Liver (tissue), 9 donors: ENCODE data around the gene NXT1. TPM values are rescaled to one million over a fixed set of nuclear protein-coding genes. Genes with fewer than 3 reads are reported as not detected.

ENCODE experiments used
- DNase-seq: peaks from one replicate; pipeline ENCODE4 v3.0.0-alpha.2; 2017; ENCODE audit warnings: low spot score
- H3K27ac ChIP-seq, 2 donors: one replicate each; pipeline ENCODE4 v1.7.0; 2013; ENCODE audit warnings: inconsistent platforms in 2 of 2, low read length in 2 of 2, control low read depth in 1 of 2, low read depth in 1 of 2, mild to moderate bottlenecking in 1 of 2
- H3K27me3 ChIP-seq, 4 donors: one replicate each; pipeline versions ENCODE4 v1.6.1 to v1.7.0; 2013; ENCODE audit warnings: low read length in 3 of 4, inconsistent platforms in 1 of 4, mild to moderate bottlenecking in 1 of 4, moderate library complexity in 1 of 4; ENCODE audit not compliant: control insufficient read depth in 4 of 4, insufficient read depth in 4 of 4
- H3K36me3 ChIP-seq, 4 donors: one replicate each; pipeline versions ENCODE4 v1.6.1 to v1.7.0; 2013; ENCODE audit warnings: low read length in 3 of 4, mild to moderate bottlenecking in 3 of 4, low read depth in 1 of 4, moderate library complexity in 1 of 4; ENCODE audit not compliant: control insufficient read depth in 4 of 4, insufficient read depth in 3 of 4
- H3K4me1 ChIP-seq, 4 donors: one replicate each; pipeline versions ENCODE4 v1.6.1 to v1.7.0; 2013; ENCODE audit warnings: low read length in 3 of 4, mild to moderate bottlenecking in 3 of 4, moderate library complexity in 1 of 4; ENCODE audit not compliant: control insufficient read depth in 4 of 4, insufficient read depth in 4 of 4
- H3K4me3 ChIP-seq, 3 donors: one replicate each; pipeline versions ENCODE4 v1.6.1 to v1.7.0; 2013; ENCODE audit warnings: low read length in 3 of 3, control low read depth in 1 of 3, low read depth in 1 of 3, mild to moderate bottlenecking in 1 of 3
- H3K9ac ChIP-seq, 2 donors: one replicate each; pipeline ENCODE4 v1.7.0; 2013; ENCODE audit warnings: low read length in 2 of 2, mild to moderate bottlenecking in 2 of 2, moderate library complexity in 2 of 2, control low read depth in 1 of 2, low read depth in 1 of 2
- H3K9me3 ChIP-seq, 4 donors: one replicate each; pipeline versions ENCODE4 v1.6.1 to v1.7.0; 2013; ENCODE audit warnings: low read length in 3 of 4; ENCODE audit not compliant: control insufficient read depth in 4 of 4
- ATF3 ChIP-seq: IDR thresholded peaks from 2 replicates; pipeline ENCODE4 v1.6.1; 2016; ENCODE audit warnings: antibody characterized with exemption
- FOXA1 ChIP-seq: IDR thresholded peaks from 2 replicates; pipeline ENCODE4 v1.6.1; 2016; ENCODE audit warnings: antibody characterized with exemption
- RAD21 ChIP-seq, 2 donors: IDR thresholded peaks; 2 replicates each; pipeline ENCODE4 v1.6.1; 2016; ENCODE audit warnings: antibody characterized with exemption in 2 of 2, mild to moderate bottlenecking in 2 of 2
- REST ChIP-seq: IDR thresholded peaks from 2 replicates; pipeline ENCODE4 v1.6.1; 2016; ENCODE audit warnings: antibody characterized with exemption, mild to moderate bottlenecking
- RXRA ChIP-seq, 2 donors: IDR thresholded peaks; 2 replicates each; pipeline ENCODE4 v1.6.1; 2017 to 2018; ENCODE audit warnings: antibody characterized with exemption in 2 of 2, mild to moderate bottlenecking in 1 of 2
- SP1 ChIP-seq: IDR thresholded peaks from 2 replicates; pipeline ENCODE4 v1.6.1; 2018; ENCODE audit warnings: antibody characterized with exemption, mild to moderate bottlenecking
- TAF1 ChIP-seq: conservative IDR thresholded peaks from 2 replicates; pipeline ENCODE4 v1.6.1; 2016; ENCODE audit warnings: antibody characterized with exemption, mild to moderate bottlenecking
- YY1 ChIP-seq: IDR thresholded peaks from 2 replicates; pipeline ENCODE4 v1.6.1; 2016; ENCODE audit warnings: antibody characterized with exemption, mild to moderate bottlenecking
- ZBTB33 ChIP-seq: IDR thresholded peaks from 2 replicates; pipeline ENCODE4 v1.6.1; 2016; ENCODE audit warnings: antibody characterized with exemption
- WGBS: extraction: QIAGEN DNeasy Blood & Tissue Kit; methylation state at CpG from one replicate; pipeline ENCODE4 v1.1.7; 2013; 5-methylcytosine and 5-hydroxymethylcytosine counted together
- polyA plus RNA-seq, 2 donors: library from polyadenylated mRNA; stranded (reverse) in 1 of 2; unstranded in 1 of 2; fragments of 200-250 nt in 1 of 2; fragments of >200 nt in 1 of 2; fragmentation: Nextera tagmentation in 1 of 2; extraction: Ambion mirVana in 1 of 2; gene quantifications; one replicate each; pipeline versions ENCODE4 v1.2.1 to v1.2.3, GENCODE V29; 2013 to 2015
- total RNA-seq, 2 donors: library from RNA; depleted of rRNA; stranded (reverse); fragments of >200 nt; gene quantifications; one replicate each; pipeline ENCODE4 v1.2.3, GENCODE V29; 2014
- donor health status: healthy.
- donor health status: healthy.
- donor health status: healthy.
- donor health status: healthy.
- donor health status: healthy.

The NXT1 gene
- total and polyA plus RNA-seq, 4 donors, result 5.7 to 9.6 (median 8.8) TPM

GRCh38 chr20:23313271-23313670 lies 37.3 kb upstream of the NXT1 start:
- H3K9me3 ChIP-seq, result no peaks in the 10 kb centered on the region
- WGBS, result 79% methylated on average over 1 of the region's 1 CpG

GRCh38 chr20:23314699-23315098 lies 35.9 kb upstream of the NXT1 start:
- H3K27ac ChIP-seq, result no peak overlapping the region
- 90% methylated on average over 5 of the region's 5 CpGs for WGBS
- TF ChIP-seq ATF3 (no peak), SP1 (no peak), ZBTB33 (no peak), RXRA (IDR thresholded peaks at IDR 0.05) (no peak)
- H3K27me3 ChIP-seq, result peaks cover 0 to 4% (median 0%) of the 10 kb centered on the region in 4 donors
- H3K4me1 ChIP-seq, result no peaks in the 10 kb centered on the region
- H3K9ac ChIP-seq, result no peak overlapping the region
- no peak overlapping the region for H3K4me3 ChIP-seq
- H3K9me3 ChIP-seq, result no peaks in the 10 kb centered on the region
- no peak for DNase-seq
- no peaks in the 10 kb centered on the region for H3K36me3 ChIP-seq

More at GRCh38 chr20:23313271-23313670, 37.3 kb upstream of the NXT1 start:
- Histone ChIP-seq H3K36me3 (no peaks in the 10 kb centered on the region), H3K4me3 (no peak overlapping the region), H3K27me3 (peaks cover 0 to 4% (median 0%) of the 10 kb centered on the region in 4 donors), H3K9ac (no peak overlapping the region), H3K27ac (no peak overlapping the region), H3K4me1 (no peaks in the 10 kb centered on the region)
- TF ChIP-seq ZBTB33 (no peak), RAD21 (IDR thresholded peaks at IDR 0.05) (no peak), TAF1 (no peak), FOXA1 (no peak), RXRA (IDR thresholded peaks at IDR 0.05) (no peak), ATF3 (no peak), YY1 (no peak), REST (no peak)
- no peak for DNase-seq
